SK-N-SH (cell line): ENCODE data around the gene CREB5. TPM values are rescaled to one million over a fixed set of nuclear protein-coding genes. Genes with fewer than 3 reads are reported as not detected.
A peak's percentile ranks its signal among the peaks of the same experiment; 100 is the strongest.

ENCODE experiments used
- CTCF ChIA-PET: fragments of 300-600, 350-600 bp; formaldehyde crosslinking; extraction: SDS; loops from one replicate; lab custom pipeline; 2021; lab: Yijun Ruan, JAX
- POLR2A ChIA-PET: fragments of 350-600 bp; sonication (Branson Sonifier 250); formaldehyde crosslinking; extraction: SDS; loops from one replicate; lab custom pipeline; 2020; ENCODE audit warnings: antibody characterized with exemption, inconsistent platforms; lab: Yijun Ruan, JAX
- DNase-seq: peaks from one replicate; pipeline ENCODE4 v3.0.0; 2012
- H2AFZ ChIP-seq: fragments of 200-600 bp; sonication (generic); 2 replicates; pipeline ENCODE4 v1.8.1; 2016; ENCODE audit warnings: antibody characterized with exemption, mild to moderate bottlenecking, low read depth
- H3F3A ChIP-seq: fragments of 200-600 bp; sonication (generic); replicated peaks from 2 replicates; pipeline ENCODE3; 2016; ENCODE audit warnings: antibody characterized with exemption, mild to moderate bottlenecking; ENCODE audit not compliant: insufficient read depth
- H3K27ac ChIP-seq, 2 experiments: fragments of 200-500 bp in 1 of 2; fragments of 200-600 bp in 1 of 2; sonication (Bioruptor generic) in 1 of 2; sonication (generic), shearing (Covaris generic) in 1 of 2; 2 replicates each; pipeline versions ENCODE4 v1.5.1 to v1.6.1; 2014 to 2016; ENCODE audit warnings: low read depth in 2 of 2, inconsistent platforms in 1 of 2, low read length in 1 of 2, mild to moderate bottlenecking in 1 of 2, mixed read lengths in 1 of 2
- H3K27me3 ChIP-seq: fragments of 200-600 bp; sonication (generic), shearing (Covaris generic); 2 replicates; pipeline ENCODE4 v1.6.1; 2016; ENCODE audit warnings: mixed run types; ENCODE audit not compliant: insufficient read depth
- H3K36me3 ChIP-seq, 2 experiments: fragments of 200-500 bp in 1 of 2; fragments of 200-600 bp in 1 of 2; sonication (Bioruptor generic) in 1 of 2; sonication (generic) in 1 of 2; replicated peaks in 1 of 2; 2 replicates each; pipeline versions ENCODE3 to v1.5.1; 2014 to 2016; ENCODE audit warnings: low read length in 1 of 2, mild to moderate bottlenecking in 1 of 2; ENCODE audit not compliant: insufficient read depth in 2 of 2, control insufficient read depth in 1 of 2
- H3K4me1 ChIP-seq, 2 experiments: fragments of 200-500 bp in 1 of 2; fragments of 200-600 bp in 1 of 2; sonication (Bioruptor generic) in 1 of 2; sonication (generic), shearing (Covaris generic) in 1 of 2; 2 replicates each; pipeline versions ENCODE4 v1.5.1 to v1.6.1; 2014 to 2016; ENCODE audit warnings: low read depth in 1 of 2, low read length in 1 of 2, mixed run types in 1 of 2; ENCODE audit not compliant: insufficient read depth in 2 of 2, control insufficient read depth in 1 of 2
- H3K4me2 ChIP-seq: fragments of 200-600 bp; sonication (generic), shearing (Covaris generic); 2 replicates; pipeline ENCODE4 v1.6.1; 2017; ENCODE audit warnings: mixed run types
- H3K4me3 ChIP-seq, 2 experiments: fragments of 200-500 bp in 1 of 2; fragments of 200-600 bp in 1 of 2; sonication (Bioruptor generic) in 1 of 2; sonication (generic), shearing (Covaris generic) in 1 of 2; 2 replicates each; pipeline versions ENCODE4 v1.5.1 to v1.8.1; 2014 to 2016; ENCODE audit warnings: low read depth in 2 of 2, inconsistent platforms in 1 of 2, low read length in 1 of 2, mild to moderate bottlenecking in 1 of 2, mixed read lengths in 1 of 2, moderate library complexity in 1 of 2
- H3K79me2 ChIP-seq: fragments of 200-600 bp; sonication (generic); 2 replicates; pipeline ENCODE4 v1.8.1; 2017; ENCODE audit warnings: mild to moderate bottlenecking; ENCODE audit not compliant: insufficient read depth
- H3K9ac ChIP-seq: fragments of 200-600 bp; sonication (generic); 2 replicates; pipeline ENCODE4 v1.6.1; 2017; ENCODE audit warnings: mixed run types
- H3K9me2 ChIP-seq: fragments of 200-600 bp; sonication (generic); 2 replicates; pipeline ENCODE4 v1.6.1; 2017; ENCODE audit warnings: mixed run types
- H3K9me3 ChIP-seq: fragments of 200-600 bp; sonication (generic); 2 replicates; pipeline ENCODE4 v1.6.1; 2017; ENCODE audit warnings: mixed run types, mild to moderate bottlenecking, moderate library complexity
- H4K20me1 ChIP-seq: fragments of 200-600 bp; sonication (generic); 2 replicates; pipeline ENCODE4 v1.6.1; 2017; ENCODE audit warnings: mild to moderate bottlenecking, mixed run types; ENCODE audit not compliant: insufficient read depth
- CHD2 ChIP-seq: fragments of 150-350 bp; IDR thresholded peaks from 2 replicates; pipeline ENCODE4 v1.6.1; 2018; ENCODE audit warnings: low read length; ENCODE audit not compliant: partially characterized antibody
- ELF1 ChIP-seq: IDR thresholded peaks from 2 replicates; pipeline ENCODE4 v1.4.0; 2012
- EP300 ChIP-seq, 2 experiments: IDR thresholded peaks; 2 replicates each; pipeline versions ENCODE4 v1.4.0 to v1.6.1; 2012; ENCODE audit warnings: borderline replicate concordance in 1 of 2, low read depth in 1 of 2, low read length in 1 of 2
- EZH2phosphoT487 ChIP-seq: fragments of 200-600 bp; sonication (generic); IDR thresholded peaks from 2 replicates; pipeline ENCODE4 v1.6.1; 2017; ENCODE audit warnings: low read depth, mixed run types, mild to moderate bottlenecking, antibody characterized with exemption, moderate library complexity, borderline replicate concordance
- FOSL2 ChIP-seq: IDR thresholded peaks from 2 replicates; pipeline ENCODE4 v1.4.0; 2012; ENCODE audit warnings: low read depth, mild to moderate bottlenecking, moderate library complexity, borderline replicate concordance
- FOXJ3 ChIP-seq: sonication (generic); formaldehyde crosslinking; IDR thresholded peaks from 2 replicates; pipeline ENCODE4 v1.5.1; 2020; ENCODE audit warnings: mild to moderate bottlenecking, missing genetic modification reagents
- FOXM1 ChIP-seq: IDR thresholded peaks from 2 replicates; pipeline ENCODE4 v1.4.0; 2012; ENCODE audit warnings: low read depth, mild to moderate bottlenecking
- GABPA ChIP-seq: IDR thresholded peaks from 2 replicates; pipeline ENCODE4 v1.4.0; 2012; ENCODE audit warnings: low read depth, mild to moderate bottlenecking
- GATA2 ChIP-seq: sonication (generic); formaldehyde crosslinking; IDR thresholded peaks from 2 replicates; pipeline ENCODE4 v1.5.0; 2020; ENCODE audit warnings: mild to moderate bottlenecking, missing genetic modification reagents
- JUND ChIP-seq: IDR thresholded peaks from 2 replicates; pipeline ENCODE4 v1.4.0; 2012
- MEF2A ChIP-seq: IDR thresholded peaks from 2 replicates; pipeline ENCODE4 v1.4.0; 2012; ENCODE audit warnings: low read depth, borderline replicate concordance
- MXI1 ChIP-seq: IDR thresholded peaks from 2 replicates; pipeline ENCODE4 v1.6.1; 2012; ENCODE audit warnings: mild to moderate bottlenecking, low read depth, low read length, improper control_type of control experiment
- NRF1 ChIP-seq: IDR thresholded peaks from 2 replicates; pipeline ENCODE4 v1.6.1; 2012; ENCODE audit warnings: low read depth, mild to moderate bottlenecking, low read length
- POLR2AphosphoS5 ChIP-seq: IDR thresholded peaks from 2 replicates; pipeline ENCODE4 v1.6.1; 2012; ENCODE audit warnings: low read depth, low read length
- RCOR1 ChIP-seq: fragments of 150-350 bp; IDR thresholded peaks from 2 replicates; pipeline ENCODE4 v1.6.1; 2017; ENCODE audit warnings: antibody characterized with exemption, low read length
- RFX5 ChIP-seq: IDR thresholded peaks from 2 replicates; pipeline ENCODE4 v1.6.1; 2012; ENCODE audit warnings: mild to moderate bottlenecking, improper control_type of control experiment, low read length
- RXRA ChIP-seq: IDR thresholded peaks from 2 replicates; pipeline ENCODE4 v1.4.0; 2012; ENCODE audit warnings: low read depth, mild to moderate bottlenecking, borderline replicate concordance
- SIN3A ChIP-seq: IDR thresholded peaks from 2 replicates; pipeline ENCODE4 v1.6.1; 2012; ENCODE audit warnings: low read depth, mild to moderate bottlenecking, low read length, moderate library complexity, borderline replicate concordance
- TAF1 ChIP-seq: IDR thresholded peaks from 2 replicates; pipeline ENCODE4 v1.6.1; 2012; ENCODE audit warnings: low read depth, mild to moderate bottlenecking, low read length, moderate library complexity, borderline replicate concordance
- TCF12 ChIP-seq: IDR thresholded peaks from 2 replicates; pipeline ENCODE4 v1.4.0; 2012
- TEAD4 ChIP-seq: IDR thresholded peaks from 2 replicates; pipeline ENCODE4 v1.4.0; 2012; ENCODE audit warnings: mild to moderate bottlenecking, borderline replicate concordance; ENCODE audit not compliant: insufficient read depth
- YY1 ChIP-seq: IDR thresholded peaks from 2 replicates; pipeline ENCODE4 v1.4.0; 2012; ENCODE audit warnings: low read depth, mild to moderate bottlenecking
- WGBS: methylation state at CpG from one replicate; pipeline ENCODE4 v1.1.6; 2017; ENCODE audit warnings: low lambda C conversion rate; 5-methylcytosine and 5-hydroxymethylcytosine counted together
- polyA plus RNA-seq, 3 experiments: library from polyadenylated mRNA; depleted of rRNA; stranded (reverse); fragments of >200 nt; gene quantifications; 2 replicates each; pipeline ENCODE4 v1.2.3, GENCODE V29; 2012
- TF ChIP-seq, protein P1 (sequence below): IDR thresholded peaks from 2 replicates; pipeline ENCODE4 v1.4.0; 2012; ENCODE audit warnings: low read depth, borderline replicate concordance
- TF ChIP-seq, protein P2 (sequence below): fragments of 150-350 bp; IDR thresholded peaks from 2 replicates; pipeline ENCODE4 v1.6.1; 2016; ENCODE audit warnings: mild to moderate bottlenecking, low read depth, low read length
- TF ChIP-seq, protein P3 (sequence below): IDR thresholded peaks from 2 replicates; pipeline ENCODE4 v1.6.1; 2012; ENCODE audit warnings: mild to moderate bottlenecking, low read depth, low read length, moderate library complexity
- TF ChIP-seq, protein P4 (sequence below): fragments of 150-350 bp; IDR thresholded peaks from 2 replicates; pipeline ENCODE4 v1.6.1; 2017; ENCODE audit warnings: antibody characterized with exemption, low read length, low read depth, borderline replicate concordance
- TF ChIP-seq, protein P5 (sequence below): IDR thresholded peaks from 2 replicates; pipeline ENCODE4 v1.4.0; 2012; ENCODE audit warnings: low read depth
- TF ChIP-seq, protein P6 (sequence below): IDR thresholded peaks from 2 replicates; pipeline ENCODE4; 2012

The CREB5 gene
- polyA plus RNA-seq, 1 of the 3 experiments (the other 2 are of a cell fraction): 19.3 TPM

DNA sequence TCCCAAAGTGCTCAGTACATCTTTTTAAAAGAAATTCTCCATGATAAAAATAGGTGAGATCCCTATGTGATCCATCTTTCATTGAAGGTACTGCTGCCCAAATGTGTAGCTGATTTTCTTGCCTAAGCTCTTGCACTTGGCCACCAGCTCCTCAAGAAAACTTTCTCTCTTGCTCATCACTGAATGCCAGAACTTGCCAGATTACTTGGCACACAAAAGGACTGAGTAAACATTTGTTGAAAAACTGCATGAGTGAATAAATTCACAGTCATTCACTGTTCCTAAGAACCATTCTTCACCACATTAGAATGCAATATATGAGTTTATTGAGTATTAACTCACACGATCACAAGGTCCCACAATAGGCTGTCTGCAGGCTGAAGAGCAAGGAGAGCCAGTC, 445.9 kb downstream of the CREB5 start:
- no peak overlapping the region for H3K9ac ChIP-seq
- WGBS: 43% methylated on average over 1 of the region's 1 CpG
- no peaks in the 10 kb centered on the region for H3K36me3 ChIP-seq
- H3K4me1 ChIP-seq: peaks cover 4 to 9% of the 10 kb centered on the region in 2 experiments; a peak in 2 of 4 replicates
- no peak overlapping the region for H3K4me2 ChIP-seq
- H3K79me2 ChIP-seq: no peaks in the 10 kb centered on the region
- POLR2A ChIA-PET: no interaction called here
- H3K9me2 ChIP-seq: no peaks in the 10 kb centered on the region
- no peak overlapping the region for H2AFZ ChIP-seq
- H3K27ac ChIP-seq: no peak overlapping the region
- H4K20me1 ChIP-seq: no peaks in the 10 kb centered on the region
- peaks cover 9% of the 10 kb centered on the region; the same call in 1 of the 2 replicates for H3K27me3 ChIP-seq
- H3K4me3 ChIP-seq: no peak overlapping the region
- no peaks in the 10 kb centered on the region for H3K9me3 ChIP-seq
- no peak for DNase-seq
- H3F3A ChIP-seq: peaks cover 18% of the 10 kb centered on the region
- CTCF ChIA-PET: interaction anchor here (1.0 to 2.0 kb wide), 5 partner anchors 57 to 488 kb away, joined by 3 to 6 read pairs (median 3); no protein-coding TSS in a partner anchor
- TF ChIP-seq JUND (peak; percentile 15; the same call in 1 of the 2 replicates), GABPA (no peak), YY1 (no peak), EP300 (IDR thresholded peaks at IDR 0.05; ENCODE audit: borderline replicate concordance in 1 of 2, low read depth in 1 of 2, low read length in 1 of 2) (peak in 1 of 2 experiments; percentile 38; a peak in 1 of 4 replicates), ELF1 (no peak), FOXM1 (no peak), CHD2 (no peak), SIN3A (no peak), FOSL2 (peak; percentile 37; the same call in 1 of the 2 replicates), RCOR1 (no peak), POLR2AphosphoS5 (no peak), TCF12 (peak; percentile 49; the same call in 1 of the 2 replicates), TEAD4 (no peak), GATA2 (CRISPR knock-in tag) (no peak), RFX5 (no peak), EZH2phosphoT487 (no peak), MEF2A (no peak), NRF1 (no peak), MXI1 (no peak), RXRA (no peak), TAF1 (no peak), FOXJ3 (CRISPR knock-in tag) (no peak)
- TF ChIP-seq, protein P1, sequence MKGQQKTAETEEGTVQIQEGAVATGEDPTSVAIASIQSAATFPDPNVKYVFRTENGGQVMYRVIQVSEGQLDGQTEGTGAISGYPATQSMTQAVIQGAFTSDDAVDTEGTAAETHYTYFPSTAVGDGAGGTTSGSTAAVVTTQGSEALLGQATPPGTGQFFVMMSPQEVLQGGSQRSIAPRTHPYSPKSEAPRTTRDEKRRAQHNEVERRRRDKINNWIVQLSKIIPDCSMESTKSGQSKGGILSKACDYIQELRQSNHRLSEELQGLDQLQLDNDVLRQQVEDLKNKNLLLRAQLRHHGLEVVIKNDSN: no peak
- TF ChIP-seq, protein P2, sequence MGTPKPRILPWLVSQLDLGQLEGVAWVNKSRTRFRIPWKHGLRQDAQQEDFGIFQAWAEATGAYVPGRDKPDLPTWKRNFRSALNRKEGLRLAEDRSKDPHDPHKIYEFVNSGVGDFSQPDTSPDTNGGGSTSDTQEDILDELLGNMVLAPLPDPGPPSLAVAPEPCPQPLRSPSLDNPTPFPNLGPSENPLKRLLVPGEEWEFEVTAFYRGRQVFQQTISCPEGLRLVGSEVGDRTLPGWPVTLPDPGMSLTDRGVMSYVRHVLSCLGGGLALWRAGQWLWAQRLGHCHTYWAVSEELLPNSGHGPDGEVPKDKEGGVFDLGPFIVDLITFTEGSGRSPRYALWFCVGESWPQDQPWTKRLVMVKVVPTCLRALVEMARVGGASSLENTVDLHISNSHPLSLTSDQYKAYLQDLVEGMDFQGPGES: no peak
- TF ChIP-seq, protein P3, sequence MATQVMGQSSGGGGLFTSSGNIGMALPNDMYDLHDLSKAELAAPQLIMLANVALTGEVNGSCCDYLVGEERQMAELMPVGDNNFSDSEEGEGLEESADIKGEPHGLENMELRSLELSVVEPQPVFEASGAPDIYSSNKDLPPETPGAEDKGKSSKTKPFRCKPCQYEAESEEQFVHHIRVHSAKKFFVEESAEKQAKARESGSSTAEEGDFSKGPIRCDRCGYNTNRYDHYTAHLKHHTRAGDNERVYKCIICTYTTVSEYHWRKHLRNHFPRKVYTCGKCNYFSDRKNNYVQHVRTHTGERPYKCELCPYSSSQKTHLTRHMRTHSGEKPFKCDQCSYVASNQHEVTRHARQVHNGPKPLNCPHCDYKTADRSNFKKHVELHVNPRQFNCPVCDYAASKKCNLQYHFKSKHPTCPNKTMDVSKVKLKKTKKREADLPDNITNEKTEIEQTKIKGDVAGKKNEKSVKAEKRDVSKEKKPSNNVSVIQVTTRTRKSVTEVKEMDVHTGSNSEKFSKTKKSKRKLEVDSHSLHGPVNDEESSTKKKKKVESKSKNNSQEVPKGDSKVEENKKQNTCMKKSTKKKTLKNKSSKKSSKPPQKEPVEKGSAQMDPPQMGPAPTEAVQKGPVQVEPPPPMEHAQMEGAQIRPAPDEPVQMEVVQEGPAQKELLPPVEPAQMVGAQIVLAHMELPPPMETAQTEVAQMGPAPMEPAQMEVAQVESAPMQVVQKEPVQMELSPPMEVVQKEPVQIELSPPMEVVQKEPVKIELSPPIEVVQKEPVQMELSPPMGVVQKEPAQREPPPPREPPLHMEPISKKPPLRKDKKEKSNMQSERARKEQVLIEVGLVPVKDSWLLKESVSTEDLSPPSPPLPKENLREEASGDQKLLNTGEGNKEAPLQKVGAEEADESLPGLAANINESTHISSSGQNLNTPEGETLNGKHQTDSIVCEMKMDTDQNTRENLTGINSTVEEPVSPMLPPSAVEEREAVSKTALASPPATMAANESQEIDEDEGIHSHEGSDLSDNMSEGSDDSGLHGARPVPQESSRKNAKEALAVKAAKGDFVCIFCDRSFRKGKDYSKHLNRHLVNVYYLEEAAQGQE: no peak
- TF ChIP-seq, protein P4, sequence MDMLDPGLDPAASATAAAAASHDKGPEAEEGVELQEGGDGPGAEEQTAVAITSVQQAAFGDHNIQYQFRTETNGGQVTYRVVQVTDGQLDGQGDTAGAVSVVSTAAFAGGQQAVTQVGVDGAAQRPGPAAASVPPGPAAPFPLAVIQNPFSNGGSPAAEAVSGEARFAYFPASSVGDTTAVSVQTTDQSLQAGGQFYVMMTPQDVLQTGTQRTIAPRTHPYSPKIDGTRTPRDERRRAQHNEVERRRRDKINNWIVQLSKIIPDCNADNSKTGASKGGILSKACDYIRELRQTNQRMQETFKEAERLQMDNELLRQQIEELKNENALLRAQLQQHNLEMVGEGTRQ: no peak
- TF ChIP-seq, protein P5, sequence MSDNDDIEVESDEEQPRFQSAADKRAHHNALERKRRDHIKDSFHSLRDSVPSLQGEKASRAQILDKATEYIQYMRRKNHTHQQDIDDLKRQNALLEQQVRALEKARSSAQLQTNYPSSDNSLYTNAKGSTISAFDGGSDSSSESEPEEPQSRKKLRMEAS: no peak
- TF ChIP-seq, protein P6, sequence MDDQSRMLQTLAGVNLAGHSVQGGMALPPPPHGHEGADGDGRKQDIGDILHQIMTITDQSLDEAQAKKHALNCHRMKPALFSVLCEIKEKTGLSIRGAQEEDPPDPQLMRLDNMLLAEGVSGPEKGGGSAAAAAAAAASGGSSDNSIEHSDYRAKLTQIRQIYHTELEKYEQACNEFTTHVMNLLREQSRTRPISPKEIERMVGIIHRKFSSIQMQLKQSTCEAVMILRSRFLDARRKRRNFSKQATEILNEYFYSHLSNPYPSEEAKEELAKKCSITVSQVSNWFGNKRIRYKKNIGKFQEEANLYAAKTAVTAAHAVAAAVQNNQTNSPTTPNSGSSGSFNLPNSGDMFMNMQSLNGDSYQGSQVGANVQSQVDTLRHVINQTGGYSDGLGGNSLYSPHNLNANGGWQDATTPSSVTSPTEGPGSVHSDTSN: 0 out of 2 replicates have a peak, but pooled peaks have one; percentile 34
